ENCODE data around the gene VPS11. TPM values are rescaled to one million over a fixed set of nuclear protein-coding genes. Genes with fewer than 3 reads are reported as not detected.

Gene VPS11
- total and polyA plus RNA-seq, 10 of the 15 experiments (the other 5 are each of a cell fraction or from before 2014, with no cell fraction given) = 15.8 to 26.4 (median 24.5) TPM

DNA sequence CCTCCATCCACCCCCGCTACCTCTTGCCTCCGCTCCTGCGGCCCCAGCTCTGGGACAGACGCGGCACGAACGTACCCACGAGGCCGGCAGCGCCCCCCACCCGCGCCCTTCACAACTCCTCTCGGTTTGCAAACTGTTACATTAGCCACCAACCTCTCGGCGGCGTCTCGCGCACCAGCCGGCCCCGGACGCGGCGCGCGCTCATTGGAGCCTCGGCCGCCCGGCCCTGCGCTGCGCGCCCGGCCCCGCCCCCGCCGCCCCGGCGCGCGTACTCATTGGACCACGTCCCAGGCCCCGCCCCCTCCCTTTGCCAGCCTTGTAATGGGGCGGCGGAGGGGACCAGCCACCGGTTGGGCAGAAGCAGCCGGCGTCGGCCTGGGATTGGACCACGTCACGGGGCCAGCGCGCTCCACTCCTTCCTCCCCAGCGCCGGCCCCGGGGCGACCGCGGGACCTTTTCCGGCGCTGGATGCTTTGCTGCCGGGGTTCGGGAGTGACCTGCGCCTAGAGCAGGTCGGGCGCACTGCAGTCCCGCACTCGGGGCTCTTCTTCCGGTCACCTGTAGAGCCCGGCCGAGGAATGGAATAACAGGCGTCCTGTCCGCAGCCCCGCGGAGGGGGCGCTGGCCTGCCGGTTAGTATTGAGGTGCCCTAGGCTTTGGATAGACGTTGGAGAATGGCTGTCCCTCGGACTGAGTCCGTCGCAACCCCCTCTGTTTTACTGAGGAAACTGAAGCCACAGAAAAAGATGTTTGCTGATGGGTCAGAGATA is 10.4 kb upstream of the VPS11 start, which contains the start of gene HYOU1 (continued):
- TF ChIP-seq, protein P1, sequence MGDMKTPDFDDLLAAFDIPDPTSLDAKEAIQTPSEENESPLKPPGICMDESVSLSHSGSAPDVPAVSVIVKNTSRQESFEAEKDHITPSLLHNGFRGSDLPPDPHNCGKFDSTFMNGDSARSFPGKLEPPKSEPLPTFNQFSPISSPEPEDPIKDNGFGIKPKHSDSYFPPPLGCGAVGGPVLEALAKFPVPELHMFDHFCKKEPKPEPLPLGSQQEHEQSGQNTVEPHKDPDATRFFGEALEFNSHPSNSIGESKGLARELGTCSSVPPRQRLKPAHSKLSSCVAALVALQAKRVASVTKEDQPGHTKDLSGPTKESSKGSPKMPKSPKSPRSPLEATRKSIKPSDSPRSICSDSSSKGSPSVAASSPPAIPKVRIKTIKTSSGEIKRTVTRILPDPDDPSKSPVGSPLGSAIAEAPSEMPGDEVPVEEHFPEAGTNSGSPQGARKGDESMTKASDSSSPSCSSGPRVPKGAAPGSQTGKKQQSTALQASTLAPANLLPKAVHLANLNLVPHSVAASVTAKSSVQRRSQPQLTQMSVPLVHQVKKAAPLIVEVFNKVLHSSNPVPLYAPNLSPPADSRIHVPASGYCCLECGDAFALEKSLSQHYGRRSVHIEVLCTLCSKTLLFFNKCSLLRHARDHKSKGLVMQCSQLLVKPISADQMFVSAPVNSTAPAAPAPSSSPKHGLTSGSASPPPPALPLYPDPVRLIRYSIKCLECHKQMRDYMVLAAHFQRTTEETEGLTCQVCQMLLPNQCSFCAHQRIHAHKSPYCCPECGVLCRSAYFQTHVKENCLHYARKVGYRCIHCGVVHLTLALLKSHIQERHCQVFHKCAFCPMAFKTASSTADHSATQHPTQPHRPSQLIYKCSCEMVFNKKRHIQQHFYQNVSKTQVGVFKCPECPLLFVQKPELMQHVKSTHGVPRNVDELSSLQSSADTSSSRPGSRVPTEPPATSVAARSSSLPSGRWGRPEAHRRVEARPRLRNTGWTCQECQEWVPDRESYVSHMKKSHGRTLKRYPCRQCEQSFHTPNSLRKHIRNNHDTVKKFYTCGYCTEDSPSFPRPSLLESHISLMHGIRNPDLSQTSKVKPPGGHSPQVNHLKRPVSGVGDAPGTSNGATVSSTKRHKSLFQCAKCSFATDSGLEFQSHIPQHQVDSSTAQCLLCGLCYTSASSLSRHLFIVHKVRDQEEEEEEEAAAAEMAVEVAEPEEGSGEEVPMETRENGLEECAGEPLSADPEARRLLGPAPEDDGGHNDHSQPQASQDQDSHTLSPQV (IDR thresholded peaks at IDR 0.05) = no peak
- peak; percentile 55 for TF ChIP-seq SMARCA5 (IDR thresholded peaks at IDR 0.05)
- no peak for TF ChIP-seq SRF (IDR thresholded peaks at IDR 0.05; ENCODE audit: low read depth in 2 of 2, low read length in 2 of 2)
- TF ChIP-seq CREM (IDR thresholded peaks at IDR 0.05; ENCODE audit: low read depth) = peak; percentile 72
- TF ChIP-seq TCF12 (IDR thresholded peaks at IDR 0.05; ENCODE audit: low read depth, low read length) = 0 out of 2 replicates have a peak, but pooled peaks have one; percentile 35
- no peak for TF ChIP-seq IRF4 (IDR thresholded peaks at IDR 0.05; ENCODE audit: low read depth, low read length)
- peak; percentile 91 for TF ChIP-seq NFYB (IDR thresholded peaks at IDR 0.05; ENCODE audit: insufficient read depth, low read depth, low read length)
- TF ChIP-seq MEF2A (IDR thresholded peaks at IDR 0.05; ENCODE audit: insufficient read depth, low read depth, low read length) = no peak
- peak; percentile 63; the same call in 1 of the 2 replicates for TF ChIP-seq GATAD2B (conservative IDR thresholded peaks at IDR 0.05; ENCODE audit: low read depth)
- peak; percentile 61 for TF ChIP-seq POU2F2 (IDR thresholded peaks at IDR 0.05; ENCODE audit: borderline replicate concordance, low read depth, low read length)
- no peak for TF ChIP-seq SMAD1 (IDR thresholded peaks at IDR 0.05; ENCODE audit: low read depth, partially characterized antibody)
- TF ChIP-seq PAX8 (IDR thresholded peaks at IDR 0.05) = no peak
- TF ChIP-seq FOS (IDR thresholded peaks at IDR 0.05; ENCODE audit: borderline replicate concordance, extremely low read depth, insufficient read length) = peak; percentile 25
- TF ChIP-seq RB1 (IDR thresholded peaks at IDR 0.05; ENCODE audit: borderline replicate concordance) = no peak; the same call in 1 of the 2 replicates
- TF ChIP-seq, protein P2, sequence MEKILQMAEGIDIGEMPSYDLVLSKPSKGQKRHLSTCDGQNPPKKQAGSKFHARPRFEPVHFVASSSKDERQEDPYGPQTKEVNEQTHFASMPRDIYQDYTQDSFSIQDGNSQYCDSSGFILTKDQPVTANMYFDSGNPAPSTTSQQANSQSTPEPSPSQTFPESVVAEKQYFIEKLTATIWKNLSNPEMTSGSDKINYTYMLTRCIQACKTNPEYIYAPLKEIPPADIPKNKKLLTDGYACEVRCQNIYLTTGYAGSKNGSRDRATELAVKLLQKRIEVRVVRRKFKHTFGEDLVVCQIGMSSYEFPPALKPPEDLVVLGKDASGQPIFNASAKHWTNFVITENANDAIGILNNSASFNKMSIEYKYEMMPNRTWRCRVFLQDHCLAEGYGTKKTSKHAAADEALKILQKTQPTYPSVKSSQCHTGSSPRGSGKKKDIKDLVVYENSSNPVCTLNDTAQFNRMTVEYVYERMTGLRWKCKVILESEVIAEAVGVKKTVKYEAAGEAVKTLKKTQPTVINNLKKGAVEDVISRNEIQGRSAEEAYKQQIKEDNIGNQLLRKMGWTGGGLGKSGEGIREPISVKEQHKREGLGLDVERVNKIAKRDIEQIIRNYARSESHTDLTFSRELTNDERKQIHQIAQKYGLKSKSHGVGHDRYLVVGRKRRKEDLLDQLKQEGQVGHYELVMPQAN (conservative IDR thresholded peaks at IDR 0.05) = peak; percentile 60
- no peak for TF ChIP-seq CEBPB (IDR thresholded peaks at IDR 0.05; ENCODE audit: borderline replicate concordance in 1 of 2, low read depth in 2 of 2, low read length in 2 of 2)
- TF ChIP-seq EZH2 (IDR thresholded peaks at IDR 0.05; ENCODE audit: borderline replicate concordance, control insufficient read depth, low read depth, low read length) = no peak
- no peak for TF ChIP-seq EP300 (IDR thresholded peaks at IDR 0.05; ENCODE audit: borderline replicate concordance in 1 of 2, control insufficient read depth in 1 of 2, low read depth in 2 of 2, low read length in 2 of 2)
- peak; percentile 88 for TF ChIP-seq TAF1 (IDR thresholded peaks at IDR 0.05; ENCODE audit: borderline replicate concordance, low read depth, low read length)
- peak; percentile 67 for TF ChIP-seq IKZF1 (conservative IDR thresholded peaks at IDR 0.05)
- no peak for TF ChIP-seq ZNF24 (IDR thresholded peaks at IDR 0.05)
- TF ChIP-seq, protein P3, sequence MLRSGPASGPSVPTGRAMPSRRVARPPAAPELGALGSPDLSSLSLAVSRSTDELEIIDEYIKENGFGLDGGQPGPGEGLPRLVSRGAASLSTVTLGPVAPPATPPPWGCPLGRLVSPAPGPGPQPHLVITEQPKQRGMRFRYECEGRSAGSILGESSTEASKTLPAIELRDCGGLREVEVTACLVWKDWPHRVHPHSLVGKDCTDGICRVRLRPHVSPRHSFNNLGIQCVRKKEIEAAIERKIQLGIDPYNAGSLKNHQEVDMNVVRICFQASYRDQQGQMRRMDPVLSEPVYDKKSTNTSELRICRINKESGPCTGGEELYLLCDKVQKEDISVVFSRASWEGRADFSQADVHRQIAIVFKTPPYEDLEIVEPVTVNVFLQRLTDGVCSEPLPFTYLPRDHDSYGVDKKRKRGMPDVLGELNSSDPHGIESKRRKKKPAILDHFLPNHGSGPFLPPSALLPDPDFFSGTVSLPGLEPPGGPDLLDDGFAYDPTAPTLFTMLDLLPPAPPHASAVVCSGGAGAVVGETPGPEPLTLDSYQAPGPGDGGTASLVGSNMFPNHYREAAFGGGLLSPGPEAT (IDR thresholded peaks at IDR 0.05; ENCODE audit: low read depth) = 0 out of 2 replicates have a peak, but pooled peaks have one; percentile 48
- TF ChIP-seq NBN (IDR thresholded peaks at IDR 0.05) = peak; percentile 57; the same call in 1 of the 2 replicates

All from GM12878 (cell line).